GM18517 (cell line): ENCODE data around the gene ZNRF3.
"Not testable (repeated sequence)": the region's sequence is repeated elsewhere in the genome, so short reads cannot be mapped to it uniquely, and the experiment has no call there.

ENCODE experiments used
- ATAC-seq: cut with Tn5 transposase; IDR thresholded peaks from one replicate; pipeline ENCODE4 v1.9.1; 2021; ENCODE audit warnings: mild to moderate bottlenecking, moderate library complexity; ENCODE audit not compliant: unreplicated experiment

ZNRF3 gene

DNA sequence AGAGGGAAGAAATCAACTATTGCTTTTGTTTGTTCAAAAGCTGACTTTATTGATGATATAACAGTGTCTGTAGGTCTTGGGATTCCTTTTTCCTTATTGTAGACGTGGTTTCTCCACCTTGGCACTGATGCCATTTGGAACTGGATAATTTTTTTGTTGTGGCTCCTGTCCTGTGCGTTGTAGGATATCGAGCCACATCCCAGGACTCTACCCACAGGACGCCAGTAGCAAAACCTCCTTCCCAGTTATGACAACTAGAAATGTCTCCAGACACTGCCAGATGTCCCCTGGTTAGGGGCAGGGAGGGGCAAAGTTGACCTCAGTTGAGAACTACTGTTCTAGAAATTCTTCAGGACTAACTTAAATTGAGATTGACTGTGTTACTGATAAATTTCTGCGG lies 45.8 kb downstream of the ZNRF3 start:
- ATAC-seq = no peak

DNA sequence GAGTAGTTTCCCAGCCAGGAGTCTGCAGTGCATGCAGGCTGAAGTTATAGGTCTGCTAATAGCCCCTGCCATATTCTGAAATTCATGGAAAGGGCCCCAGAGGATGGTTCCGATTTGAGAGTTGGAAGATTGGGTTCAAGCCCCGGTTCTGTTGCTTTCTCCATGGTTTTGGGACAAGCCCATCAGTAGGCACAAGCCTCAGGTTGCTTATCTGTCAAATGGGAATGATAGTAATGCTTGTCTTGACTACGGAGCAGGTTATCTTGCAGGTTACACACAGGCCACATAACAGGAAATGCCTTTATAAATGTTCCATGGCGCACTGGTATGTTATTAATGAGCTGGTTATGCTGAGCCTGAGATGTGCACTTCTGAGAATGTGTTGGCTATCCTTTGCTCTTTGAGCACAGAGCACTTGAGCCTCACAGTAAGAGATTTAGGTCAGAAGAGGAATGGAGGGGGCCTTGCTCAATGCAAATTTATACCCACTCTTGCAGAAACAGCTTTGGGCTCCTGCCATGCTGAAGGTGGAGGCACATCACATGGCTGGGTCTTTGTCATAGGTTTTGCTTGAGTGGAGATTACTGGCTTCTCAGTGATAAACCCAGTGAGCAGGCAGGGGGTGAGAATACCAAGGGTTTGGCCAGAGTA lies 47.1 kb downstream of the ZNRF3 start:
- no peak for ATAC-seq

DNA sequence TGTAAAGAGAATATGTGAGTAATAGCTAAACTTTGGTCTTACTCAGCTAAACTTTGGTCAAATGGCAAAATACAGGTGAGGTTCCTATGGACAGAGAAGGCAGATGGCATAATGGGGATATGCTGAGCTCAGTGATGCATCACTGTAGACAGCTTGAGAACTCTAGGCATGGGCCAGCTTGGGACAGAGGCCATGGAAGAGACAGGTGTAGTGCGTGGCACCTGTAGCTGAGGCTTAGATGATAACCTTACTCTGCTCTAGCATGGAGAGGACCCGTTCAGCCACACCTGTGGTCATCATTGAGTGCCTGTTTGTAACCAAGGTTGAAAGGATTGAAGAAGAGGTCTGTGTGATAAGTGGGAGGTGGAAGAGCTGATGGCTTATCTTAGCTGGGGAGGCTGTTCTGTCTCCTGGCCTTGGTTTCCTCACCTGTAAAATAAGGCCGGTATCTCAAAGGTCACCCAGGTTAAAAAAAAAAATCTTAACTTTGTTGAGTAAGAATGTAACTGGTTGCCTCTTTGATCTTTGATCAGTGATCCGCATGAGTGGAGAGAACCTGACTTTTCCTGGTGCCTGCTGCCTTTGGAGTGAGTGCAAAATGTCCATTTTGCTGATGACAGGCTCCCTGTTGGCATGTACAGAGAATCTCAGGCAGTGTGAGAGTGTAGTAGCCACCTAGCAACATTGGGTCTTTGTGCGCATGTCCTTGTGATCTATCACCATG lies 48.6 kb downstream of the ZNRF3 start:
- ATAC-seq = no peak

DNA sequence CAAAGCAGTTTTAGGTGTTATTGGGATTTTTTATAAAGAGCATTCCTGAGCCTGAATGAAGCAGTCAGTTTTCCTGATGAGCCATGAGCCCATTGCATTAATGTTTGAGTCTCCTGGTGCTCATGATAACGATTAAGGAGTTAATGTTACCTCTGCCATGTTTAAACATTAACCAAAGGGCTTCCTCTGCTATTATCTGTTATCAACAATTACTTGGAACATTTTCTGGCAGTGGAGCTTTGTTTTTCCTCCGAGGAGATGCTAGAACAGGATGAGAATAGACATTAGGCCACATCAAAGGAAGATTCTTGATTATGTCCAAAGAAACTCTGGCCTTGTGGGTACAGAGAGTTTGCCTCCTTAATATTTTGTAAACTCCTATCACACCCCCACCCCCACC lies 49.9 kb downstream of the ZNRF3 start:
- no peak for ATAC-seq

DNA sequence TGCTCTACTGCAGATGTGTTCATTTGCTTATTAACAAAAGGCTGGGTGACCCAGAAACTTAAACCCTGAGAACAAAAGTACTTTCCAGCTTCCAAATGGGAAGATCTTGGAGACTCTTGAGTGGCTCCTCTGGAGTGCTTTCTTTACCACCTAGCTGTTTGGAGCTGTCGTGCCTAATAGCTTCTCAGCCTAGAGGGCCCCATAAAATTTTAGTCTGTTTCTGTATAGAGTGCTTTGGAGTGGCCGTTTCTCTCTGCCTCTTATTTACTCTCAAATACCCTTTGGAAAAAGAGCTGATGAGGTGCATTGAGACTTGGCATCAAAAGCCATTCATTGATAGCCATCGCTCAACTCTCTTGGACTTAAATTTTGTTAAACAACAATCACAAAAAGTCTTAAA lies 50.7 kb downstream of the ZNRF3 start:
- no peak for ATAC-seq

DNA sequence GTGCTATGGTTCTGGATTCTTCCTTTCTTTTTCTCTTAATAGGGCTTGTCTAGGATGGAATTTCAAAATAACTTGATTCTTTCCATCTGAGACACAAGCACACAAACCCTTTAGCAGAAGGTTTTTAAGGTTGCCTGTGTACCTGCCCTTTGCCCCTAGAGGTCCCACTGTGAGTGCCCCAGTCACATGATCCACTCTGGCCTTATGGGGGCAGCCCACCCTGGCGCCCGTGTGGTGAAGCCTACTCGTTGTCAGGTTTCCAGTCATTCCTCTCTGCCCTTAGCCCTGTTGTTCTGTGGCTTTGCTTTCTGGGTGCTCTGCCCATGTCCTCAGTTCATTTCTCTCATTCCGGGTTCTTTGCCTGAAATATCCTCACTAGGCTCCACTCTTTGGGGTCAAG lies 51.8 kb downstream of the ZNRF3 start:
- ATAC-seq = no peak

DNA sequence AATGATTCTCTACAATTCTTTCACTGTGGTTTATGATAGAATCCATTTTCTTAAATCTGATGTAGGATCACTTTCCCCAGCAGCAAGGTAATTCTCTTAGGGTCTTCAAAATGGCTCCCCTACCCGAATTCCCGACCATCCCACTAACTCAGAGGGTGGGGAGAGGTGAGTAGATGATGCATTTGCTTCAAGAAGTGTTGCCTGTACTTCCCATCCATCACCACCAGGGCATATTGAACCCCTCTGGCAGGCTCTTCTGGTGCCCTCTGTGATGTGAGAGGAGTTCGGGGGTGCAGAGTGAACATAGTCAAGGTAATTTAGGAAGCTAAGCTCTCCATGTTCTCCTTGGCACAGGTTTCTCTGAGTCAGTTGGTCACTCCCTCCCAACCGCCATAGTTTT lies 52.3 kb downstream of the ZNRF3 start:
- ATAC-seq = no peak

DNA sequence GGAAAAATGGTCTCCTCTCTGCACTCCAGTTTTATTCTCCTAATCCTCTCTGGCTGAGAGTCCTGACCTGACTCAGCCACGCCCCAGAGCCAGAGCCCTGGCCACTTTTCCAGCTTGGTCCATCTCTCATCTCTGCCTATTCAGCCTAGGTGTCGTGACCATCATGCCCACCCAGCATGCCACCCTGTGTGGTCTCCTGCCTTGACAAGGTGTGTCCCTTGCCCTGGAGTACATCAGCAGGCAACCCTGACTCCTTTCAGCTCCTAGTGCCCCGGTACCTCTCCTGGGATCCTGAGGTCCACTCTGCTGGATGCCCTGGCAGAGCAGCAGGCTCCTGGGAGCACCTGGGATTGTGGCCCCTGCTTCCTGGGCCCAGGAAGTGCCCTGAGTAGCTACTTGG lies 52.8 kb downstream of the ZNRF3 start:
- ATAC-seq = no peak

DNA sequence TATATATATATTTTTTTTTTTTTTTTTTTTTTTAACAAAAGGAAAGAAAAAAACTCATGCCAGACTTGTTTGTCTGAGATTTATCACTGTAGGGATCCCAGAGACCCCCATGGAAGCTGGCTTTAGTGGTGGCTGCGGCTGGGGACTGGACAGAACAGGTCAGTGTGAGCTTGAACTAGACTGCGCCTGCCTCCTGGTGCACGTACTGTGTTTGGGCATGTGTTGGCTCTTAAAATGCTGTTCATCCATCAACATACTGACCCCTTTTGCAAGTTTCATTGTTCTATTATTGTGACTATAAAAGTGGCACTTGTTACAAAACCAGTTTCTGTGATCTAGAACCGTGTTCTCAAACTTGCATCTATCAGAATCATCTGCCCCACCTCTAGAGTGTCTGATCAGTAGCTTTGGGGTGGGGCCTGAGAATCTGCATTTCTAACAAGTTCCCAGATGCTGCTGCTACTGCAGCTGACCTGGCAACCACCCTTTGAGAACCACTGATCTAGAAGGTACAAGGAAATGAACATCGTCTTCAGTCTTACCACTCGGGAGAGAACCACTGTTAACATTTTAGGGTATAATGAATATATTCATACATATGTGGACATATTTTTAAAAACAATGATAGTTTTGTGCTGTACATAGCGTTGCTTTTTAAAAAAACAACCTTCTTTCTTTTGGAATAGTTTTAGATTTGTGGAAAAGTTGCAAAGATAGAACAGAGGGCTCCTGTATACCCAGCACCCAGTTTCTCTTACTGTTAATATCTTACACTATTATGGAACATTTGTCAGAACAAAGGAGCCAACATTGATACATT lies 54.0 kb downstream of the ZNRF3 start:
- no peak for ATAC-seq

DNA sequence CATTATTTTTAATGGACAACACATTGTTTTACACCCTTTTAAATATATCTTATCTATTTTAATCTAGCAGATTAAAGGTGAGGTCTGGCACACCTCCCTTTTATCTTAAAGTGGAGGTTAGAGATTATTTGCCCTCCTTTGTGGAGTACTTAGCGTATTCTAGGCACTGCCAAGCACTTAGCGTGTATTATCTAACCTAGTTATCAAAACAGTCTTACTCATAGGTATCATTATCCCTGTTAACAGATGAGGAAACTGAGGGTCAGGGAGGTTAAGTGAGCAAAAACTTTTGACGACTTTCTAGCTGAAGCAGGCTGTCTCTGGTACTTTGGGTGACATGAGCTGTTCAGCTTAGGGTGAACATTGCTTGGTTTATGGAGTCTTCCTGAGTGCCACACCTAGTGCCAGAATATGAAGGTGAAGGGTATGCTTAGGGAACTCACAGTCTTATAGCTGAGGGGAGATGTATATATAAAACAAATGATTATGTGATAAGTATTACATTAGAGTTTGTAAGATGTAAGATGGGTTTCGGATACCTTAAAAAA lies 55.0 kb downstream of the ZNRF3 start:
- ATAC-seq = no peak

DNA sequence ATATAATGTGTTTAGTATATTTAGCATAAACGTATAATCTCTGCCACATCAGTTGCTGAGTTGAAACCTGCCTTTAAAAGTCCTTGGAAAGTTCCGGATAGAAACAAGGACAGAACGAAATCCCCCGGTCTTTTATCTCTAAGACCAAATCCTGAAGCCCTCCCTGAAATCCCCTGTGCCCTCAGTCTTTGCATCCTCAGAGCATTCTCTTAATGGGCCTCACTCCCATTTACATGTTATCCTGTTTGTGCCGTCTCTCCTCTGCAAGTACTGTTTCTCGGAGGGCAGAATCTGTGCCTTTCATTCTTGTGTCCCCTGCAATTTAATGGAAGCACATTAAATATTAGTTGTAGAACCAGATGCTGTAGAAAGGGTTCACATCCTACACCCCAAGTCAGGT lies 56.0 kb downstream of the ZNRF3 start:
- no peak for ATAC-seq

DNA sequence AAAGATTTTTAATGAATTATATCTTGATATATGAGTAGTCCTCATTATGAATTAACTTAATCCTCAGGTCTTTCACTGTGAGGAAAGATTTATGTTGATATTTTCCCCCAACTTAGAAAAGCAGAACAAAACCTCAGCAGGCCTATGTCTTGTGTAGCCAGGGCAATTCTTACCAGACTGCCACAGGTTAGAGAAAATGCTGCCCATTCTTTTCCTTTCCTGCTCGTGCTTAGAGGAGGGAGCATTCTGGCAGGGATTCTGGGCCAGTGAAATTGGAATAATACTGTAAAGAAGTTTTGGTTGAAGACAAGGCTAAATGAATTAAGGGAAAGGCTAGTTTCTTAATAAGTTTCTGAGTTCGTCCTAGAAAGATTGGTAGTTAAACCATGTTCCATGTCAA lies 56.6 kb downstream of the ZNRF3 start:
- ATAC-seq = no peak

DNA sequence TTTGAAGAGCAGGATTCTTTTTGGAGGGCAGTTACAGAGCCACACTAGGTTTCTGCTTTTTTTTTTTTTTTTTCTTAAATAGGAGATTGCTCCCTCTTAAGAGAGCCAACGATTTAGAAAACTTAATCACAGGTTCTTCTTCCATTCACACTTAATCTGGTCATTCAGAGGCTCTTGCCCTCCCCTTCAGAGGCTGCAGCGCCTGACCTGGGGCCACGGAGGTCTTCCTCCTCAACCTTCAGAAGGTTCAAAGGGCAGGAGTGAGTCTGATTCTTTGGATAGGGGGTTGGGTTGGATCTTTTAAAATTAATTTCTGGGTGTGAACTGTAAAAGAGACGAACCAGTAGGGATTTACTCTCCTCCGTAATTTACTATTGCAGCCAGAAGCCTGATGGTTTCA lies 57.1 kb downstream of the ZNRF3 start:
- no peak for ATAC-seq

DNA sequence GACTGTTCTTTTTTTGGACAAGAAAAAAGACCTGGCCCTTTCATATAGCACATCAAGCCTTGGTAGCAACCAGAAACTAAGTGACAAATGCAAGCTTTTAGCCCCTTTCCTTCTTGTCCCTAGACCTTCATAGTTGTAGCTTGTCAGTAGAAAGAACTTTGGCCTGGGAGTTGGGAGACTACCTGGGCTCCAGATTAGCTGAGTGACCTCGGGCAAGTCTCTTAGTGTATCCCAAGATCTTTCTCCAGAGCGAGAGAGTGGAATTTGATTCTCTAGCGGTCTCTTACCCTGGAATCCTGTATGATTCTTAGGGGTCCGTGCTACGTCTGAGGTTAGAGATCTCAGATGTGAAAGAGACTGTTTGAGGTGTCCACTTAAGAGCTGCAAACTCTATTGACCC lies 59.0 kb downstream of the ZNRF3 start:
- no peak for ATAC-seq

DNA sequence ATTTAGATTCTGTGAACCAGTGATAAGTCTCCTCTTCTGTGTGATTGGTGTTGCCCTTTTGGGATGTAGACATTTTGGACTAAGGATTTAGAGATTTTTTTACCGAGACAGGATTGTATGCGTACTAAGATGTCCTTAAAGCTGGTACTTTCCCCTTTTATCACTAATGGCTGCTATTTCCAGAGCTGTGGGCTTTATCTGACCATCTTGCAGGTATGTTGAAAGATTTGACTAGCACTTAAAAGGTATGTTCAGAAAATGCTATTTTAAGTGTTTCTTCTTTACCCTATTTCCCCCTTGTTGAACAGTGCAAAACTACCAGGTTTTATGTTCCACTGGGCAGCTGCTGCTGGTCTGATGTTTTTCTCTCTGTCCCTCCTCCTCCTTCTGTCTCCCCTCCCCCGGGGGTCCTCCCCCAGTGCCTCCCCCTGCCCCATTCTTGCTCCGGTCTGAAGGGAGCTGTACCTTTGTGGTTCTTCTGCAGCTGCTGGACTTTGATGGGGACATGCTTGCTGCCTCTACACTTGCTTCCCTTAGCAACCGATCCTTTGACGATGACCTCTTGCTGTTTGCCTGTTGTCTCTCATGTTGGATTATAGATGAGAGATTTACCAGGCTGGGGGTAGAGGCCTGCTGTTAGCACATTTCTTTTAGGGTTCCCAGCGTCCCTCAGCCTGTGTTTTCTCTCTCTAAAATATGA lies 59.6 kb downstream of the ZNRF3 start:
- ATAC-seq = no peak

DNA sequence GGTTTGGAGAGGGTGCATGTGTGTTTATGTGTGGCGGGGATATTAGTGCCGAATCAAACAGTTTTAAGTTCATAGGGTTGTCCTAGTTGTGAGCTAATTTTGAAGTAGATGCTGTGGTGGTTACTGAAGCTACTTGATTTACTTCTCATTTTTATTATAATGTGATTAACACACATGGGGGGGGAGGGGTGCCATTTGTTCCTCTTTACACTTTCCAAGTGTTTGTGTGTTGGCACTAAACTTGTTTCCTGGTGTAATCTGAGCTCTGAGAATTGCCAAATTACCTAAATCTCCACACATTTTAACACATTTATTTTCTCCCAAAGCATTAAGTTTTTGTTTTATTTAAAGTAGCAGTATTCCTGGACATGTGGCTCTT lies 60.1 kb downstream of the ZNRF3 start:
- ATAC-seq = no peak

DNA sequence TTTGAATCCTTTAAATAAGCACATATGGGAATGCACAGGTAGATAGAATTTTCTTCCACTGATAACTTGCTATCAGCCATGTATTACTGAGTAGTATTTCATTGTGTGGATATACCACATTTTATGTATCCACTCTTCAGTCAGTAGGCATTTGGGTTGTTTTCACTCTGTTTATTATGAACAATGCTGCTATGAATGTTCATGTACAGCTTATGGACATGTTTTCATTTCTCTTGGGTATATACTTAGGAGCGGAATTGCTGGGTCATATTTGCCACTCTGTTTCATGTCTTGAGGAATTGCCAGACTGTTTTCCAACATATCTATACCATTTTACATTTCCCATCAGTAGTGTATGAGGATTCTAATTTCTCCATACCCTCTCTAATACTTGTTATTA lies 63.8 kb downstream of the ZNRF3 start:
- ATAC-seq = no peak

DNA sequence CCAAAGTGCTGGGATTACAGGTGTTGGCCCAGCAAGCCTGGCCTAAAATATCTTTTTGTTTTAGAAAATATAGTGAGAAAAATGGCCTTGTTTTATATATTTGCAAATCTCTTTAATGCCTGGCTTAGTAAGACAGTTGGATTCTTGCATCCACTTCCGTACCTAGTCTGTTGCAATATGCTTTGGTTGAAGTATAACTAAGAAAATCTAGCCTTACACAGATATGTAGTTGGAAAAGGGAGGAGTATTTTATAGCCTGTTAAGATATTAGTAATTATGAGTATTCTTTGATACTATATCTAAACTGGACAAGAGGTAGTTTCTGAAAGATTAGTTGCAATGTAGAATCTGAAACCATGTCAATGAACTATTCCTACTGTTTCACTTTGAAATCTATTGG lies 65.1 kb downstream of the ZNRF3 start:
- ATAC-seq = no peak

DNA sequence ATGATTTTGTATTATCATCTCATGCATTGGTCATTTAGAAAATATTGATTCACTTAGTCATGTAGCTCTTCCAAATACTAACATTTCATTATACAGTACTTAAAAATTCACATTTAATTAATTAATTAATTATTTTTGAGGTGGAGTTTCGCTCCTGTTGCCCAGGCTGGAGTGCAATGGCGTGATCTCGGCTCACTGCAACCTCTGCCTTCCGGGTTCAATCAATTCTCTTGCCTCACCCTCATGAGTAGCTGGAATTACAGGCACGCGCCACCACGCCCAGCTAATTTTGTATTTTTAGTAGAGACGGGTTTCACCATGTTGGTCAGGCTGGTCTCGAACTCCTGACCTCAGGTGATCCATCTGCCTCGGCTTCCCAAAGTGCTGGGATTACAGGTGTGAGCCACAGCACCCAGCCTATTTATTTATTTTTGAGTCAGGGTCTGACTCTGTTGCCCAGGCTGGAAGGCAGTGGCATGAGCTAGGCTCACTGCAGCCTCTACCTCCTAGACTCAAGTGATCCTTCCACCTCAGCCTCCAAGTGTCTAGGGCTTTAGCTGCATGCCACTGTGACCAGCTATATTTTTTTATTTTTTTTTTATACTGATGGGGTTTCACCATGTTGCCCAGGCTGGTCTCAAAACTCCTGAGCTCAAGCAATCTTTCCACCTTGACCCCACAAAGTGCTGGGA lies 65.6 kb downstream of the ZNRF3 start:
- ATAC-seq = not testable (repeated sequence)

DNA sequence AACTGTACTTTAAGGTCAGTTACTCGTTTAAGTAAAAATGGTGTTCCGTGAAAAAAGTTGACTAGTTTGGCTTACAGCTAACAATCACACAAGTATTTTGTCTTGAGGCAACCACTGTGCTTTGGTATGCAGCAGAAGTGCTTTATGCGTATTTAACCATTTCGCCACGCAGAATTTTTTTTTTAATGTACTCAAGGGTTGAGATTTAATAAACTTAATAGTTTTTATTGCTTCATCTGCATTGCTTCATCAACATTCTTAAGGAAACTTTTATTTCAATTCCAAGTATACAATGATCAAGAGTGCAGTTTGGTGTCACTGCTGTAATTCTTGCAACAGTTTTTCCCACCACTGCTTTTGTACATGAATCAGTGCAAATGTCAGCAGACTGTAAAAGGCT lies 66.4 kb downstream of the ZNRF3 start:
- no peak for ATAC-seq
